ENCODE measurements around the gene RARB. TPM values are rescaled to one million over a fixed set of nuclear protein-coding genes. Genes with fewer than 3 reads are reported as not detected.

The RARB gene
- total RNA-seq, 1 experiment from 2014 or later, result 31.3 TPM

DNA sequence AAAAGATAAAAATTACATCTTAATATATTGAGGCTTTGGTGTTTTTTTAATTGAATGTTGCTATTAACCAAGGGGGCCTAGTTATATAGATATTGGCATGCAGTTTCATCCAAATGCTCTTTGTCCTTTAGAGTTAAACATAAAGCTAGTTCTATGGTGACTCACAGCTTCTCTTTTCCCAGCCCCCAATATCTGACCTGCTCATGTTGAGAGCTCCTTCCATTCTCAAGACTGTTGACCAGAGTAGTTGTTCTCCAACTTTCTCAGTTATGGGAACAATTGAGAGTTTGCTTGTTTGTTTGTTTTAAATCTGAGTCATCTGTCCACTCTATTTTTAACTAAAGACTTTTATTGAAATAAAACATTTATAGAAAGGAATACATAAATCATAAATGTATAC lies 15.8 kb upstream of the RARB start:
- CTCF ChIA-PET, result interaction anchor here (1.3 to 1.4 kb wide), 2 partner anchors 12 to 16 kb away, joined by 6 to 8 read pairs; partner anchors contain the start of gene RARB
- Mint-ChIP-seq H3K27me3 (ENCODE audit: unreplicated experiment) (no peaks in the 10 kb centered on the region), H3K4me1 (ENCODE audit: low read depth, unreplicated experiment) (peaks cover 27% of the 10 kb centered on the region), H3K9me3 (ENCODE audit: low read depth, unreplicated experiment) (peaks cover 2% of the 10 kb centered on the region), H3K27ac (ENCODE audit: unreplicated experiment) (peak overlapping the region; percentile 50), H3K36me3 (ENCODE audit: insufficient read depth, unreplicated experiment) (no peaks in the 10 kb centered on the region), H3K4me3 (ENCODE audit: low read depth, unreplicated experiment) (no peak overlapping the region)
- TF ChIP-seq, protein P1, sequence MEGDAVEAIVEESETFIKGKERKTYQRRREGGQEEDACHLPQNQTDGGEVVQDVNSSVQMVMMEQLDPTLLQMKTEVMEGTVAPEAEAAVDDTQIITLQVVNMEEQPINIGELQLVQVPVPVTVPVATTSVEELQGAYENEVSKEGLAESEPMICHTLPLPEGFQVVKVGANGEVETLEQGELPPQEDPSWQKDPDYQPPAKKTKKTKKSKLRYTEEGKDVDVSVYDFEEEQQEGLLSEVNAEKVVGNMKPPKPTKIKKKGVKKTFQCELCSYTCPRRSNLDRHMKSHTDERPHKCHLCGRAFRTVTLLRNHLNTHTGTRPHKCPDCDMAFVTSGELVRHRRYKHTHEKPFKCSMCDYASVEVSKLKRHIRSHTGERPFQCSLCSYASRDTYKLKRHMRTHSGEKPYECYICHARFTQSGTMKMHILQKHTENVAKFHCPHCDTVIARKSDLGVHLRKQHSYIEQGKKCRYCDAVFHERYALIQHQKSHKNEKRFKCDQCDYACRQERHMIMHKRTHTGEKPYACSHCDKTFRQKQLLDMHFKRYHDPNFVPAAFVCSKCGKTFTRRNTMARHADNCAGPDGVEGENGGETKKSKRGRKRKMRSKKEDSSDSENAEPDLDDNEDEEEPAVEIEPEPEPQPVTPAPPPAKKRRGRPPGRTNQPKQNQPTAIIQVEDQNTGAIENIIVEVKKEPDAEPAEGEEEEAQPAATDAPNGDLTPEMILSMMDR (IDR thresholded peaks at IDR 0.05; ENCODE audit: unreplicated experiment), result no peak
- DNase-seq, result peak; percentile 48
- BruUV-seq (replicated peaks), result no TSS peak
- intact Hi-C loops (cut with micrococcal nuclease; ENCODE audit: unreplicated experiment), result no loop called here

DNA sequence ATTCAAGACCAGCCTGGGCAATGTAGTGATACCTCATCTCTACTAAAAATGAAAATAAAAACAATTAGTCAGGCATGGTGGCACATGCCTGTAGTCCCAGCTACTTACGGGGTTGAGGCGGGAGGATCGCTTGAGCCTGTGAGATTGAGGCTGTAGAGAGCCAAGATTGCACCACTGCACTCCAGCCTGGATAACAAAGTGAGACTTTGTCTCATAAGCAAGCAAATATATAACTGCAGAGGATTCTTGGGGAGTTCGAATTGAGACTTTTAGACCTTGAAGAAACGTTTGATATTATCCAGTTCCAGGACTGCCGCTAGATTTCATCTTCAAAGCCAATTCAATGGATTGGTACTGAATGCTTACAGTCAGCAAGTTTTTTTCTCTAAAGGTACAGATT lies 11.9 kb upstream of the RARB start:
- peaks cover 27% of the 10 kb centered on the region for H3K4me1 Mint-ChIP-seq (ENCODE audit: low read depth, unreplicated experiment)
- BruUV-seq (replicated peaks), result no TSS peak

DNA sequence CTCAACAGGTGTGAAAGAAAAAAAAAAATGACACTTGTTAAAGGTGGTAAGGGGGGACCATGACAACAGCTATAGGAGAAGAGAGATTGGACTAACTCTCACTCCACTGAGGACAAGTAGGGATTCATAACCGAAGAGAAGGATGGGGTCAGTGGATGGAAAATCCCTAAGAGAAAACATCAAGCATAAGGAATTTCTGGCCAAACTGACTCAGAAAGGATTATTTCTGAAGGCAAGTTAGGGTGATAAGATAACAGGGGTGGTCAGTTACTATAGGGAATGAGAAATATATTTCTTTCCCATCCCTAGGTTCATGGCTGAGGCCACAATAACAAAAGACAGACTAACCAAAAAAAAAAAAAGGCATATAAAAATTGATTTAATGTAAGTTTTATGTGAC lies 9.5 kb upstream of the RARB start:
- Mint-ChIP-seq H3K4me1 (ENCODE audit: low read depth, unreplicated experiment) (peaks cover 30% of the 10 kb centered on the region), H3K36me3 (ENCODE audit: insufficient read depth, unreplicated experiment) (peaks cover 3% of the 10 kb centered on the region), H3K27ac (ENCODE audit: unreplicated experiment) (no peak overlapping the region), H3K9me3 (ENCODE audit: low read depth, unreplicated experiment) (peaks cover 2% of the 10 kb centered on the region), H3K27me3 (ENCODE audit: unreplicated experiment) (no peaks in the 10 kb centered on the region), H3K4me3 (ENCODE audit: low read depth, unreplicated experiment) (no peak overlapping the region)
- intact Hi-C loops (cut with micrococcal nuclease; ENCODE audit: unreplicated experiment), result no loop called here
- no peak for DNase-seq
- TF ChIP-seq, protein P1 (IDR thresholded peaks at IDR 0.05; ENCODE audit: unreplicated experiment), result no peak
- no TSS peak for BruUV-seq (replicated peaks)
- CTCF ChIA-PET, result interaction anchor here (0.7 kb wide), 1 partner anchor 137 kb away, joined by 3 read pairs; no protein-coding TSS in a partner anchor

More for the DNA sequence above, 11.9 kb upstream of the RARB start:
- no peak overlapping the region for H3K4me3 Mint-ChIP-seq (ENCODE audit: low read depth, unreplicated experiment)
- CTCF ChIA-PET, result no interaction called here
- intact Hi-C loops (cut with micrococcal nuclease; ENCODE audit: unreplicated experiment), result no loop called here
- TF ChIP-seq, protein P1 (IDR thresholded peaks at IDR 0.05; ENCODE audit: unreplicated experiment), result no peak
- peaks cover 2% of the 10 kb centered on the region for H3K9me3 Mint-ChIP-seq (ENCODE audit: low read depth, unreplicated experiment)
- H3K36me3 Mint-ChIP-seq (ENCODE audit: insufficient read depth, unreplicated experiment), result no peaks in the 10 kb centered on the region
- no peaks in the 10 kb centered on the region for H3K27me3 Mint-ChIP-seq (ENCODE audit: unreplicated experiment)
- H3K27ac Mint-ChIP-seq (ENCODE audit: unreplicated experiment), result no peak overlapping the region
- no peak for DNase-seq

DNA sequence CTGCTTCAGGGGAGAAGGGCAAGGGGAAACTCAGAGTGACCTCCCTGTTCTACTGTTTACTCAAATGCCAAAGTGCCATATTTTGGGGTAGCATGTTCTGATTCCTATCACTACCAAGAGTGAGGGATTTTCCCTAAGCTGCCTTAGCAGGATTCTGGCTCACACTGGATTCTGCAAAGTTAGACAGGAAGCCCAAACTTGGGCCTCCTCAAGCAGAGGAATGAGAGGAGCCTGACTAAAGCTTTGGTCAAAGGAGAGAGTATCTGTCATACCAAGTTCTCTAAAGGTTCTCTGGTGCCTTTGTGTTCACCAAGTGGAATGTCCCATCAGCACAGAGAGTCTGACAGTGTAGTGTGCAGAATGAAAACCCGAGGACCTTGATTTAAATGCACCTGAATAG lies 8.8 kb upstream of the RARB start:
- Mint-ChIP-seq H3K27me3 (ENCODE audit: unreplicated experiment) (no peaks in the 10 kb centered on the region), H3K4me3 (ENCODE audit: low read depth, unreplicated experiment) (no peak overlapping the region), H3K4me1 (ENCODE audit: low read depth, unreplicated experiment) (peaks cover 36% of the 10 kb centered on the region), H3K27ac (ENCODE audit: unreplicated experiment) (no peak overlapping the region), H3K9me3 (ENCODE audit: low read depth, unreplicated experiment) (peaks cover 2% of the 10 kb centered on the region), H3K36me3 (ENCODE audit: insufficient read depth, unreplicated experiment) (peaks cover 4% of the 10 kb centered on the region)
- BruUV-seq (replicated peaks), result no TSS peak
- CTCF ChIA-PET, result interaction anchor here (0.7 kb wide), 1 partner anchor 138 kb away, joined by 3 read pairs; no protein-coding TSS in a partner anchor
- DNase-seq, result no peak
- intact Hi-C loops (cut with micrococcal nuclease; ENCODE audit: unreplicated experiment), result no loop called here
- TF ChIP-seq, protein P1 (IDR thresholded peaks at IDR 0.05; ENCODE audit: unreplicated experiment), result no peak
